ENCODE data around the gene TMA7B.

GRCh38 chr22:39989633-39990032 is 29.4 kb downstream of the TMA7B start:
- no peak for TF ChIP-seq CTCF (IDR thresholded peaks at IDR 0.05)
- no peak for TF ChIP-seq EP300 (IDR thresholded peaks at IDR 0.05)
- no peak for TF ChIP-seq POLR2A (IDR thresholded peaks at IDR 0.05)
